Aorta (tissue), 5 donors: ENCODE measurements around the gene SIGLEC15. TPM values are rescaled to one million over a fixed set of nuclear protein-coding genes. Genes with fewer than 3 reads are reported as not detected.

ENCODE experiments used
- ATAC-seq: fragments of 200-7000 bp; cut with Tn5 transposase; one replicate; pipeline ENCODE4 v1.9.1; 2022; ENCODE audit warnings: moderate library complexity; ENCODE audit not compliant: low FRiP score
- DNase-seq, 2 donors: peaks; one replicate each; pipeline ENCODE4 v3.0.0-alpha.2; 2020
- H3K27ac ChIP-seq, 2 donors: one replicate each; pipeline ENCODE4 v1.5.1; 2013; ENCODE audit warnings: low read length in 2 of 2, mild to moderate bottlenecking in 2 of 2, moderate library complexity in 2 of 2, control low read depth in 1 of 2, inconsistent platforms in 1 of 2, low read depth in 1 of 2
- H3K27me3 ChIP-seq, 2 donors: one replicate each; pipeline ENCODE4 v1.6.1; 2013; ENCODE audit warnings: control low read depth in 1 of 2, low read length in 1 of 2, mild to moderate bottlenecking in 1 of 2, moderate library complexity in 1 of 2; ENCODE audit not compliant: insufficient read depth in 2 of 2, control insufficient read depth in 1 of 2
- H3K36me3 ChIP-seq, 2 donors: one replicate each; pipeline ENCODE4 v1.6.1; 2013; ENCODE audit warnings: control low read depth in 1 of 2, low read length in 1 of 2, mild to moderate bottlenecking in 1 of 2; ENCODE audit not compliant: insufficient read depth in 2 of 2, control insufficient read depth in 1 of 2
- H3K4me1 ChIP-seq, 2 donors: one replicate each; pipeline ENCODE4 v1.6.1; 2013; ENCODE audit warnings: low read length in 2 of 2, control low read depth in 1 of 2, mild to moderate bottlenecking in 1 of 2, moderate library complexity in 1 of 2; ENCODE audit not compliant: insufficient read depth in 2 of 2, control insufficient read depth in 1 of 2
- H3K4me3 ChIP-seq, 2 donors: one replicate each; pipeline ENCODE4 v1.5.1; 2013; ENCODE audit warnings: low read length in 2 of 2, control low read depth in 1 of 2, mild to moderate bottlenecking in 1 of 2
- H3K9me3 ChIP-seq: one replicate; pipeline ENCODE4 v1.6.1; 2013; ENCODE audit warnings: mild to moderate bottlenecking, low read length; ENCODE audit not compliant: control insufficient read depth
- WGBS, 2 donors: extraction: QIAGEN DNeasy Blood & Tissue Kit; methylation state at CpG; one replicate each; pipeline ENCODE4 v1.1.7; 2013; 5-methylcytosine and 5-hydroxymethylcytosine counted together
- intact Hi-C, 2 donors: fragments of 100-400 bp; cut with DNase I; formaldehyde crosslinking; loops; one replicate each; pipeline versions ENCODE4 v1.14.2 to v1.15.0; 2022
- polyA plus RNA-seq, 2 donors: library from polyadenylated mRNA; stranded (reverse); fragments of 200-250 nt; gene quantifications; one replicate each; pipeline ENCODE4 v1.2.3, GENCODE V29; 2013
- total RNA-seq, 2 donors: library from RNA; stranded (reverse); fragmentation: NEBNext Ultra II Directional; extraction: Animal tissue kit (Norgen Biotek cat#: 25700); gene quantifications; one replicate each; pipeline ENCODE4 v1.2.1, GENCODE V29; 2021
- donor health status: healthy with polysubstance abuse.
- donor health status: Bipolar disorder and iron deficiency.
- donor health status: DM: no; HTN: no; CAD: no.
- donor health status: DM: no; HTN: no; CAD: no.
- donor health status: DM: yes; HTN: yes; CAD: no.

Gene SIGLEC15
- total and polyA plus RNA-seq, 4 donors = 0.33 to 1.2 (median 0.91) TPM; not detected in 1

- H3K4me1 ChIP-seq = no peaks in the 10 kb centered on the region
- DNase-seq (peak in 1 of 2 donors; percentile 61), ATAC-seq (peak; percentile 28)
- H3K36me3 ChIP-seq = no peaks in the 10 kb centered on the region
- no peaks in the 10 kb centered on the region for H3K27me3 ChIP-seq
- intact Hi-C loops = no loop called here
- no peak overlapping the region for H3K4me3 ChIP-seq
- WGBS, 2 donors = 64 to 78% methylated on average over 9 of the region's 9 CpGs
- no peaks in the 10 kb centered on the region for H3K9me3 ChIP-seq
- no peak overlapping the region for H3K27ac ChIP-seq
Measured at GRCh38 chr18:45828917-45829811, 3.7 kb downstream of the SIGLEC15 start.

GRCh38 chr18:45829855-45830254, 4.4 kb downstream of the SIGLEC15 start:
- H3K27me3 ChIP-seq = no peaks in the 10 kb centered on the region
- intact Hi-C loops = no loop called here
- ATAC-seq = no peak

GRCh38 chr18:45830917-45831316, 5.4 kb downstream of the SIGLEC15 start:
- Histone ChIP-seq H3K9me3 (no peaks in the 10 kb centered on the region), H3K27me3 (no peaks in the 10 kb centered on the region), H3K36me3 (no peaks in the 10 kb centered on the region), H3K4me3 (no peak overlapping the region), H3K4me1 (no peaks in the 10 kb centered on the region), H3K27ac (no peak overlapping the region)
- intact Hi-C loops = no loop called here
- 74% methylated on average over 7 of the region's 7 CpGs for WGBS, 2 donors
- no peak for ATAC-seq
- DNase-seq = peak in 1 of 2 donors; percentile 39

More at GRCh38 chr18:45829855-45830254, 4.4 kb downstream of the SIGLEC15 start:
- Histone ChIP-seq H3K4me1 (no peaks in the 10 kb centered on the region), H3K36me3 (no peaks in the 10 kb centered on the region), H3K4me3 (no peak overlapping the region), H3K27ac (no peak overlapping the region), H3K9me3 (no peaks in the 10 kb centered on the region)
- 65 to 70% methylated on average over 9 of the region's 9 CpGs for WGBS, 2 donors
- DNase-seq = no peak

- H3K4me3 ChIP-seq = no peak overlapping the region
- no peaks in the 10 kb centered on the region for H3K4me1 ChIP-seq
- intact Hi-C loops = no loop called here
- H3K27ac ChIP-seq = no peak overlapping the region
- DNase-seq (no peak), ATAC-seq (no peak)
- H3K36me3 ChIP-seq = no peaks in the 10 kb centered on the region
- 87 to 88% methylated on average over 5 of the region's 5 CpGs for WGBS, 2 donors
- no peaks in the 10 kb centered on the region for H3K27me3 ChIP-seq
- H3K9me3 ChIP-seq = no peaks in the 10 kb centered on the region
Measured at GRCh38 chr18:45833846-45834245, 8.4 kb downstream of the SIGLEC15 start.

GRCh38 chr18:45834306-45834705, 8.8 kb downstream of the SIGLEC15 start:
- H3K4me1 ChIP-seq = no peaks in the 10 kb centered on the region
- 90 to 92% methylated on average over 1 of the region's 1 CpG for WGBS, 2 donors
- H3K4me3 ChIP-seq = no peak overlapping the region
- H3K27me3 ChIP-seq = no peaks in the 10 kb centered on the region
- H3K9me3 ChIP-seq = no peaks in the 10 kb centered on the region
- H3K36me3 ChIP-seq = no peaks in the 10 kb centered on the region
- no peak overlapping the region for H3K27ac ChIP-seq
- ATAC-seq = no peak
- intact Hi-C loops = no loop called here
- no peak for DNase-seq

GRCh38 chr18:45835057-45835636, 9.7 kb downstream of the SIGLEC15 start:
- DNase-seq (no peak), ATAC-seq (no peak)
- intact Hi-C loops = no loop called here
- Histone ChIP-seq H3K27me3 (no peaks in the 10 kb centered on the region), H3K36me3 (no peaks in the 10 kb centered on the region), H3K9me3 (no peaks in the 10 kb centered on the region), H3K4me3 (no peak overlapping the region), H3K4me1 (no peaks in the 10 kb centered on the region), H3K27ac (no peak overlapping the region)
- WGBS, 2 donors = 72 to 75% methylated on average over 3 of the region's 3 CpGs

- DNase-seq (no peak), ATAC-seq (no peak)
- no peaks in the 10 kb centered on the region for H3K9me3 ChIP-seq
- WGBS, 2 donors = 73 to 74% methylated on average over 14 of the region's 14 CpGs
- no peak overlapping the region for H3K27ac ChIP-seq
- intact Hi-C loops = no loop called here
- no peaks in the 10 kb centered on the region for H3K36me3 ChIP-seq
- no peaks in the 10 kb centered on the region for H3K27me3 ChIP-seq
- no peaks in the 10 kb centered on the region for H3K4me1 ChIP-seq
- no peak overlapping the region for H3K4me3 ChIP-seq
Measured at GRCh38 chr18:45836242-45837205, 11.0 kb downstream of the SIGLEC15 start.

GRCh38 chr18:45837283-45838070, 12.0 kb downstream of the SIGLEC15 start:
- ATAC-seq (peak; percentile 45), DNase-seq (peak; percentile 83 to 89)
- H3K9me3 ChIP-seq = no peaks in the 10 kb centered on the region
- intact Hi-C loops = loop anchor here (2.0 kb wide), 2 partner anchors 115 to 147 kb away; no protein-coding TSS in a partner anchor
- 5 to 8% methylated on average over 45 to 84 of the region's 84 CpGs for WGBS, 2 donors
- no peaks in the 10 kb centered on the region for H3K4me1 ChIP-seq
- H3K36me3 ChIP-seq = no peaks in the 10 kb centered on the region
- H3K27me3 ChIP-seq = no peaks in the 10 kb centered on the region
- H3K27ac ChIP-seq = no peak overlapping the region
- no peak overlapping the region for H3K4me3 ChIP-seq
